Liver (tissue), 3 donors: Measurements from ENCODE around the gene TPRX1.

Experiments used
- ATF3 ChIP-seq: IDR thresholded peaks from 2 replicates; pipeline ENCODE4 v1.6.1; 2016; ENCODE audit warnings: antibody characterized with exemption
- EGR1 ChIP-seq, 2 donors: IDR thresholded peaks; 2 replicates each; pipeline ENCODE4 v1.6.1; 2016 to 2018; ENCODE audit warnings: antibody characterized with exemption in 2 of 2, low read depth in 2 of 2
- GABPA ChIP-seq, 2 donors: IDR thresholded peaks in 1 of 2; conservative IDR thresholded peaks in 1 of 2; 2 replicates each; pipeline ENCODE4 v1.6.1; 2016; ENCODE audit warnings: antibody characterized with exemption in 2 of 2, mild to moderate bottlenecking in 1 of 2, moderate library complexity in 1 of 2
- JUND ChIP-seq, 2 donors: IDR thresholded peaks; 2 replicates each; pipeline ENCODE4 v1.6.1; 2016; ENCODE audit warnings: antibody characterized with exemption in 2 of 2
- RAD21 ChIP-seq, 2 donors: IDR thresholded peaks; 2 replicates each; pipeline ENCODE4 v1.6.1; 2016; ENCODE audit warnings: antibody characterized with exemption in 2 of 2, mild to moderate bottlenecking in 2 of 2
- REST ChIP-seq: IDR thresholded peaks from 2 replicates; pipeline ENCODE4 v1.6.1; 2016; ENCODE audit warnings: antibody characterized with exemption, mild to moderate bottlenecking
- TAF1 ChIP-seq: conservative IDR thresholded peaks from 2 replicates; pipeline ENCODE4 v1.6.1; 2016; ENCODE audit warnings: antibody characterized with exemption, mild to moderate bottlenecking
- YY1 ChIP-seq: IDR thresholded peaks from 2 replicates; pipeline ENCODE4 v1.6.1; 2016; ENCODE audit warnings: antibody characterized with exemption, mild to moderate bottlenecking
- TF ChIP-seq, protein P1 (sequence below): fragments of 150-350 bp; IDR thresholded peaks from 2 replicates; pipeline ENCODE4 v1.5.1; 2017; ENCODE audit warnings: improper control_type of control experiment, low read depth, low read length; ENCODE audit not compliant: missing input control
- TF ChIP-seq, protein P2 (sequence below): IDR thresholded peaks from 2 replicates; pipeline ENCODE4 v1.6.1; 2016; ENCODE audit warnings: antibody characterized with exemption
- donor health status: healthy.
- donor health status: healthy.

GRCh38 chr19:47779524-47780214, 24.7 kb downstream of the TPRX1 start:
- TF ChIP-seq RAD21 (IDR thresholded peaks at IDR 0.05) = no peak
- no peak for TF ChIP-seq TAF1
- TF ChIP-seq YY1 = no peak
- TF ChIP-seq GABPA (IDR thresholded peaks at IDR 0.05 in 1 of 2, conservative IDR thresholded peaks at IDR 0.05 in 1 of 2) = no peak
- TF ChIP-seq EGR1 (IDR thresholded peaks at IDR 0.05; ENCODE audit: low read depth in 2 of 2) = no peak
- TF ChIP-seq REST = no peak
- TF ChIP-seq, protein P1, sequence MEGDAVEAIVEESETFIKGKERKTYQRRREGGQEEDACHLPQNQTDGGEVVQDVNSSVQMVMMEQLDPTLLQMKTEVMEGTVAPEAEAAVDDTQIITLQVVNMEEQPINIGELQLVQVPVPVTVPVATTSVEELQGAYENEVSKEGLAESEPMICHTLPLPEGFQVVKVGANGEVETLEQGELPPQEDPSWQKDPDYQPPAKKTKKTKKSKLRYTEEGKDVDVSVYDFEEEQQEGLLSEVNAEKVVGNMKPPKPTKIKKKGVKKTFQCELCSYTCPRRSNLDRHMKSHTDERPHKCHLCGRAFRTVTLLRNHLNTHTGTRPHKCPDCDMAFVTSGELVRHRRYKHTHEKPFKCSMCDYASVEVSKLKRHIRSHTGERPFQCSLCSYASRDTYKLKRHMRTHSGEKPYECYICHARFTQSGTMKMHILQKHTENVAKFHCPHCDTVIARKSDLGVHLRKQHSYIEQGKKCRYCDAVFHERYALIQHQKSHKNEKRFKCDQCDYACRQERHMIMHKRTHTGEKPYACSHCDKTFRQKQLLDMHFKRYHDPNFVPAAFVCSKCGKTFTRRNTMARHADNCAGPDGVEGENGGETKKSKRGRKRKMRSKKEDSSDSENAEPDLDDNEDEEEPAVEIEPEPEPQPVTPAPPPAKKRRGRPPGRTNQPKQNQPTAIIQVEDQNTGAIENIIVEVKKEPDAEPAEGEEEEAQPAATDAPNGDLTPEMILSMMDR = no peak
- TF ChIP-seq ATF3 = no peak
- TF ChIP-seq, protein P2, sequence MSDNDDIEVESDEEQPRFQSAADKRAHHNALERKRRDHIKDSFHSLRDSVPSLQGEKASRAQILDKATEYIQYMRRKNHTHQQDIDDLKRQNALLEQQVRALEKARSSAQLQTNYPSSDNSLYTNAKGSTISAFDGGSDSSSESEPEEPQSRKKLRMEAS = no peak
- TF ChIP-seq JUND (IDR thresholded peaks at IDR 0.05) = no peak
